ENCODE results near the gene SFXN5. TPM values are rescaled to one million over a fixed set of nuclear protein-coding genes. Genes with fewer than 3 reads are reported as not detected.

The SFXN5 gene
- total RNA-seq, 1 experiment from 2014 or later: 15.2 TPM

DNA sequence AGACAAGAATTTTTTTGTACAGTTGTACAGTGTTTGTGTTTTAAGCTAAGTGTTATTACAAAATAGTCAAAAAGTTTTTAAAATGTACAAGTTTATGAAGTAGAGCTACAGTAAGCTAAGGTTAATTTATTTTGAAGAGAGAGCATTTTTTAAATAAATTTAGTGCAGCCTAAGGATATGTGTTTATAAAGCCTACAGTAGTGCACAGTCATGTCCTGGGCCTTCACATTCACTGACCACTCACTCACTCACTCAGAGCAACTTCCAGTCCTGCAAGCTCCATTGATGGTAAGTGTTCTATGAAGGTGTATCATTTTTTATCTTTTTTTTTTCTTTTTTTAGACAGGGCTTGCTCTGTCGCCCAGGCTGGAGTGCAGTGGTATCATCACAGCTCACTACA, 44.2 kb downstream of the SFXN5 start:
- no peaks in the 10 kb centered on the region for H3K79me2 ChIP-seq (ENCODE audit: low read depth)
- H4K20me1 ChIP-seq (ENCODE audit: insufficient read depth): no peaks in the 10 kb centered on the region
- DNase-seq: no peak
- H3K4me1 ChIP-seq (replicated peaks; ENCODE audit: insufficient read depth): peaks cover 9% of the 10 kb centered on the region; the same call in 1 of the 2 replicates
- H3K9me3 ChIP-seq (ENCODE audit: insufficient read depth, low read depth): no peaks in the 10 kb centered on the region
- TF ChIP-seq EZH2 (IDR thresholded peaks at IDR 0.05; ENCODE audit: low read depth): no peak
- TF ChIP-seq, protein P1, sequence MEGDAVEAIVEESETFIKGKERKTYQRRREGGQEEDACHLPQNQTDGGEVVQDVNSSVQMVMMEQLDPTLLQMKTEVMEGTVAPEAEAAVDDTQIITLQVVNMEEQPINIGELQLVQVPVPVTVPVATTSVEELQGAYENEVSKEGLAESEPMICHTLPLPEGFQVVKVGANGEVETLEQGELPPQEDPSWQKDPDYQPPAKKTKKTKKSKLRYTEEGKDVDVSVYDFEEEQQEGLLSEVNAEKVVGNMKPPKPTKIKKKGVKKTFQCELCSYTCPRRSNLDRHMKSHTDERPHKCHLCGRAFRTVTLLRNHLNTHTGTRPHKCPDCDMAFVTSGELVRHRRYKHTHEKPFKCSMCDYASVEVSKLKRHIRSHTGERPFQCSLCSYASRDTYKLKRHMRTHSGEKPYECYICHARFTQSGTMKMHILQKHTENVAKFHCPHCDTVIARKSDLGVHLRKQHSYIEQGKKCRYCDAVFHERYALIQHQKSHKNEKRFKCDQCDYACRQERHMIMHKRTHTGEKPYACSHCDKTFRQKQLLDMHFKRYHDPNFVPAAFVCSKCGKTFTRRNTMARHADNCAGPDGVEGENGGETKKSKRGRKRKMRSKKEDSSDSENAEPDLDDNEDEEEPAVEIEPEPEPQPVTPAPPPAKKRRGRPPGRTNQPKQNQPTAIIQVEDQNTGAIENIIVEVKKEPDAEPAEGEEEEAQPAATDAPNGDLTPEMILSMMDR (conservative IDR thresholded peaks at IDR 0.05): no peak
- H3F3A ChIP-seq (ENCODE audit: insufficient read depth, low read depth): 0 out of 2 replicates have a peak, but pooled peaks cover 6% of the 10 kb centered on the region
- H3K9me2 ChIP-seq (ENCODE audit: insufficient read depth): no peaks in the 10 kb centered on the region
- H3K27ac ChIP-seq: no peak overlapping the region
- CTCF ChIA-PET: no interaction called here
- no peak overlapping the region for H3K4me3 ChIP-seq
- H3K4me2 ChIP-seq: no peak overlapping the region
- intact Hi-C loops (cut with micrococcal nuclease; ENCODE audit: unreplicated experiment): no loop called here
- POLR2A ChIA-PET (ENCODE audit: unreplicated experiment): interaction anchor here (0.6 kb wide), 1 partner anchor 35 kb away, joined by 4 read pairs; no protein-coding TSS in a partner anchor
- H3K36me3 ChIP-seq (ENCODE audit: low read depth): no peaks in the 10 kb centered on the region
- H3K27me3 ChIP-seq (ENCODE audit: insufficient read depth, low read depth): no peaks in the 10 kb centered on the region
- no peak overlapping the region for H2AFZ ChIP-seq
- no TSS peak for BruUV-seq (replicated peaks)

DNA sequence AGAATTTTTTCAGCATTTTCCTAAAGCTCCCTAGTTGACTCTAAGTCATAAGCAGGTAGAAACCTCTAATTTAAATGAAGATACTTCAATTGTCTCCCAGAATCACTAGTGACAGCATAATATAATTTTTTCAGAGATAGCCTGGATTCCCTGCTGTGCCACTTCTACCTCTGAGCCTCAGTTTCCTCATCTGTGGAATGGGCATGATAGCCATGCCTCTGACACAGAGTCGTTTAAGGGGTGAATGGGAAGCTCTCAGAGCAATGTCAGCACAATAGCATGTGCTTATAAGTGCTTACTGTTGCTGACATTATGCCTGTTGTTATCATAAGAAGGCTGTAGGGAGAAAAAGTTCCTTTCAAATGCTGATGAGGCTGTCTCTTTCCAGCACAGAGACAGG, 48.0 kb downstream of the SFXN5 start:
- H3K9me2 ChIP-seq (ENCODE audit: insufficient read depth): no peaks in the 10 kb centered on the region

GRCh38 chr2:73022024-73022568, 49.4 kb downstream of the SFXN5 start:
- BruUV-seq (replicated peaks): no TSS peak
- no peaks in the 10 kb centered on the region for H3K9me2 ChIP-seq (ENCODE audit: insufficient read depth)
- ChIA-PET CTCF (no interaction called here), POLR2A (ENCODE audit: unreplicated experiment) (no interaction called here)
- H3K27ac ChIP-seq: no peak overlapping the region
- no peaks in the 10 kb centered on the region for H3F3A ChIP-seq (ENCODE audit: insufficient read depth, low read depth)
- DNase-seq: no peak
- no peak overlapping the region for H3K4me3 ChIP-seq
- no peaks in the 10 kb centered on the region for H3K36me3 ChIP-seq (ENCODE audit: low read depth)
- H3K9me3 ChIP-seq (ENCODE audit: insufficient read depth, low read depth): no peaks in the 10 kb centered on the region
- H3K79me2 ChIP-seq (ENCODE audit: low read depth): no peaks in the 10 kb centered on the region
- H3K27me3 ChIP-seq (ENCODE audit: insufficient read depth, low read depth): no peaks in the 10 kb centered on the region
- H3K4me1 ChIP-seq (replicated peaks; ENCODE audit: insufficient read depth): no peaks in the 10 kb centered on the region
- no peak overlapping the region for H3K4me2 ChIP-seq
- intact Hi-C loops (cut with micrococcal nuclease; ENCODE audit: unreplicated experiment): no loop called here
- no peak overlapping the region for H2AFZ ChIP-seq
- no peaks in the 10 kb centered on the region for H4K20me1 ChIP-seq (ENCODE audit: insufficient read depth)
- TF ChIP-seq EZH2 (IDR thresholded peaks at IDR 0.05; ENCODE audit: low read depth): no peak
- TF ChIP-seq, protein P1 (conservative IDR thresholded peaks at IDR 0.05): no peak

More for the DNA sequence above, 48.0 kb downstream of the SFXN5 start:
- intact Hi-C loops (cut with micrococcal nuclease; ENCODE audit: unreplicated experiment): no loop called here
- H3F3A ChIP-seq (ENCODE audit: insufficient read depth, low read depth): no peaks in the 10 kb centered on the region
- H4K20me1 ChIP-seq (ENCODE audit: insufficient read depth): no peaks in the 10 kb centered on the region
- H3K4me1 ChIP-seq (replicated peaks; ENCODE audit: insufficient read depth): no peaks in the 10 kb centered on the region
- TF ChIP-seq EZH2 (IDR thresholded peaks at IDR 0.05; ENCODE audit: low read depth): no peak
- TF ChIP-seq, protein P1 (conservative IDR thresholded peaks at IDR 0.05): no peak
- no peak overlapping the region for H3K4me3 ChIP-seq
- BruUV-seq (replicated peaks): no TSS peak
- no peaks in the 10 kb centered on the region for H3K36me3 ChIP-seq (ENCODE audit: low read depth)
- no peak overlapping the region for H3K4me2 ChIP-seq
- ChIA-PET POLR2A (ENCODE audit: unreplicated experiment) (no interaction called here), CTCF (no interaction called here)
- H3K27ac ChIP-seq: no peak overlapping the region
- no peaks in the 10 kb centered on the region for H3K27me3 ChIP-seq (ENCODE audit: insufficient read depth, low read depth)
- H2AFZ ChIP-seq: no peak overlapping the region
- no peak for DNase-seq
- no peaks in the 10 kb centered on the region for H3K9me3 ChIP-seq (ENCODE audit: insufficient read depth, low read depth)
- no peaks in the 10 kb centered on the region for H3K79me2 ChIP-seq (ENCODE audit: low read depth)

Data from PC-9 (cell line).